ENCODE data around the gene BTBD9.

BTBD9 gene

GRCh38 chr6:38248500-38249234, 391.1 kb downstream of the BTBD9 start:
- Histone ChIP-seq H3K27me3 (ENCODE audit: insufficient read depth, insufficient read length) (no peaks in the 10 kb centered on the region), H3K4me1 (ENCODE audit: insufficient read depth, insufficient read length) (no peaks in the 10 kb centered on the region), H3K4me3 (ENCODE audit: insufficient read length, low read depth) (no peak overlapping the region), H3K9ac (ENCODE audit: insufficient read length, low read depth) (no peak overlapping the region), H3K36me3 (ENCODE audit: insufficient read depth, insufficient read length, low read length) (no peaks in the 10 kb centered on the region), H3K9me3 (ENCODE audit: insufficient read depth, low read length) (no peaks in the 10 kb centered on the region)
- DNase-seq (ENCODE audit: low read depth, low spot score): no peak
- no peak for TF ChIP-seq YY1 (IDR thresholded peaks at IDR 0.05; ENCODE audit: insufficient read depth, insufficient read length)
- no peak for TF ChIP-seq ZNF274 (IDR thresholded peaks at IDR 0.05; ENCODE audit: low read depth, low read length)
- no peak for TF ChIP-seq SUZ12 (IDR thresholded peaks at IDR 0.05; ENCODE audit: extremely low read depth, insufficient read depth, insufficient read length)

- no peak overlapping the region for H3K4me3 ChIP-seq (ENCODE audit: insufficient read length, low read depth)
- DNase-seq (ENCODE audit: low read depth, low spot score): no peak
- no peak overlapping the region for H3K9ac ChIP-seq (ENCODE audit: insufficient read length, low read depth)
- no peaks in the 10 kb centered on the region for H3K9me3 ChIP-seq (ENCODE audit: insufficient read depth, low read length)
- H3K36me3 ChIP-seq (ENCODE audit: insufficient read depth, insufficient read length, low read length): no peaks in the 10 kb centered on the region
- H3K27me3 ChIP-seq (ENCODE audit: insufficient read depth, insufficient read length): no peaks in the 10 kb centered on the region
- H3K4me1 ChIP-seq (ENCODE audit: insufficient read depth, insufficient read length): no peaks in the 10 kb centered on the region
- no peak for TF ChIP-seq ZNF274 (IDR thresholded peaks at IDR 0.05; ENCODE audit: low read depth, low read length)
- TF ChIP-seq SUZ12 (IDR thresholded peaks at IDR 0.05; ENCODE audit: extremely low read depth, insufficient read depth, insufficient read length): no peak
- no peak for TF ChIP-seq YY1 (IDR thresholded peaks at IDR 0.05; ENCODE audit: insufficient read depth, insufficient read length)
Observed at GRCh38 chr6:38245295-38245694, 394.4 kb downstream of the BTBD9 start.

GRCh38 chr6:38244869-38245268, 394.9 kb downstream of the BTBD9 start:
- H3K36me3 ChIP-seq (ENCODE audit: insufficient read depth, insufficient read length, low read length): no peaks in the 10 kb centered on the region
- H3K9ac ChIP-seq (ENCODE audit: insufficient read length, low read depth): no peak overlapping the region
- DNase-seq (ENCODE audit: low read depth, low spot score): no peak
- no peaks in the 10 kb centered on the region for H3K9me3 ChIP-seq (ENCODE audit: insufficient read depth, low read length)
- H3K27me3 ChIP-seq (ENCODE audit: insufficient read depth, insufficient read length): no peaks in the 10 kb centered on the region
- H3K4me1 ChIP-seq (ENCODE audit: insufficient read depth, insufficient read length): no peaks in the 10 kb centered on the region
- H3K4me3 ChIP-seq (ENCODE audit: insufficient read length, low read depth): no peak overlapping the region
- TF ChIP-seq SUZ12 (IDR thresholded peaks at IDR 0.05; ENCODE audit: extremely low read depth, insufficient read depth, insufficient read length) (no peak), YY1 (IDR thresholded peaks at IDR 0.05; ENCODE audit: insufficient read depth, insufficient read length) (no peak), ZNF274 (IDR thresholded peaks at IDR 0.05; ENCODE audit: low read depth, low read length) (no peak)

GRCh38 chr6:38241200-38241871, 398.4 kb downstream of the BTBD9 start:
- H3K27me3 ChIP-seq (ENCODE audit: insufficient read depth, insufficient read length): no peaks in the 10 kb centered on the region
- no peak for TF ChIP-seq YY1 (IDR thresholded peaks at IDR 0.05; ENCODE audit: insufficient read depth, insufficient read length)
- no peak for TF ChIP-seq SUZ12 (IDR thresholded peaks at IDR 0.05; ENCODE audit: extremely low read depth, insufficient read depth, insufficient read length)
- TF ChIP-seq ZNF274 (IDR thresholded peaks at IDR 0.05; ENCODE audit: low read depth, low read length): no peak
- H3K36me3 ChIP-seq (ENCODE audit: insufficient read depth, insufficient read length, low read length): no peaks in the 10 kb centered on the region
- no peak overlapping the region for H3K9ac ChIP-seq (ENCODE audit: insufficient read length, low read depth)
- no peaks in the 10 kb centered on the region for H3K9me3 ChIP-seq (ENCODE audit: insufficient read depth, low read length)
- H3K4me3 ChIP-seq (ENCODE audit: insufficient read length, low read depth): no peak overlapping the region
- no peaks in the 10 kb centered on the region for H3K4me1 ChIP-seq (ENCODE audit: insufficient read depth, insufficient read length)
- DNase-seq (ENCODE audit: low read depth, low spot score): no peak

- Histone ChIP-seq H3K9me3 (ENCODE audit: insufficient read depth, low read length) (no peaks in the 10 kb centered on the region), H3K4me3 (ENCODE audit: insufficient read length, low read depth) (no peak overlapping the region), H3K27me3 (ENCODE audit: insufficient read depth, insufficient read length) (no peaks in the 10 kb centered on the region), H3K4me1 (ENCODE audit: insufficient read depth, insufficient read length) (peaks cover 2% of the 10 kb centered on the region), H3K9ac (ENCODE audit: insufficient read length, low read depth) (no peak overlapping the region), H3K36me3 (ENCODE audit: insufficient read depth, insufficient read length, low read length) (no peaks in the 10 kb centered on the region)
- DNase-seq (ENCODE audit: low read depth, low spot score): no peak
- TF ChIP-seq YY1 (IDR thresholded peaks at IDR 0.05; ENCODE audit: insufficient read depth, insufficient read length) (no peak), SUZ12 (IDR thresholded peaks at IDR 0.05; ENCODE audit: extremely low read depth, insufficient read depth, insufficient read length) (no peak), ZNF274 (IDR thresholded peaks at IDR 0.05; ENCODE audit: low read depth, low read length) (no peak)
Observed at GRCh38 chr6:38239719-38240451, 399.8 kb downstream of the BTBD9 start.

GRCh38 chr6:38236631-38237030, 403.1 kb downstream of the BTBD9 start:
- Histone ChIP-seq H3K4me1 (ENCODE audit: insufficient read depth, insufficient read length) (peaks cover 2% of the 10 kb centered on the region), H3K27me3 (ENCODE audit: insufficient read depth, insufficient read length) (no peaks in the 10 kb centered on the region), H3K36me3 (ENCODE audit: insufficient read depth, insufficient read length, low read length) (no peaks in the 10 kb centered on the region), H3K9me3 (ENCODE audit: insufficient read depth, low read length) (no peaks in the 10 kb centered on the region), H3K9ac (ENCODE audit: insufficient read length, low read depth) (no peak overlapping the region), H3K4me3 (ENCODE audit: insufficient read length, low read depth) (no peak overlapping the region)
- no peak for DNase-seq (ENCODE audit: low read depth, low spot score)
- TF ChIP-seq ZNF274 (IDR thresholded peaks at IDR 0.05; ENCODE audit: low read depth, low read length): no peak
- TF ChIP-seq SUZ12 (IDR thresholded peaks at IDR 0.05; ENCODE audit: extremely low read depth, insufficient read depth, insufficient read length): no peak
- no peak for TF ChIP-seq YY1 (IDR thresholded peaks at IDR 0.05; ENCODE audit: insufficient read depth, insufficient read length)

All from NT2/D1 (cell line).